DOHH2 (cell line): Measurements from ENCODE around the gene NAA38.

Experiments
- EZH2phosphoT487 ChIP-seq: fragments of 200-600 bp; sonication (generic); IDR thresholded peaks from 2 replicates; pipeline ENCODE4 v1.6.1; 2017; ENCODE audit warnings: borderline replicate concordance, mild to moderate bottlenecking, antibody characterized with exemption, low read length, moderate library complexity, mixed read lengths
- TF ChIP-seq, protein P1 (sequence below): fragments of 200-600 bp; sonication (generic); IDR thresholded peaks from one replicate; pipeline ENCODE4 v1.5.1; 2014; ENCODE audit warnings: antibody characterized with exemption, mild to moderate bottlenecking, low read depth, low read length; ENCODE audit not compliant: poor library complexity, severe bottlenecking

DNA sequence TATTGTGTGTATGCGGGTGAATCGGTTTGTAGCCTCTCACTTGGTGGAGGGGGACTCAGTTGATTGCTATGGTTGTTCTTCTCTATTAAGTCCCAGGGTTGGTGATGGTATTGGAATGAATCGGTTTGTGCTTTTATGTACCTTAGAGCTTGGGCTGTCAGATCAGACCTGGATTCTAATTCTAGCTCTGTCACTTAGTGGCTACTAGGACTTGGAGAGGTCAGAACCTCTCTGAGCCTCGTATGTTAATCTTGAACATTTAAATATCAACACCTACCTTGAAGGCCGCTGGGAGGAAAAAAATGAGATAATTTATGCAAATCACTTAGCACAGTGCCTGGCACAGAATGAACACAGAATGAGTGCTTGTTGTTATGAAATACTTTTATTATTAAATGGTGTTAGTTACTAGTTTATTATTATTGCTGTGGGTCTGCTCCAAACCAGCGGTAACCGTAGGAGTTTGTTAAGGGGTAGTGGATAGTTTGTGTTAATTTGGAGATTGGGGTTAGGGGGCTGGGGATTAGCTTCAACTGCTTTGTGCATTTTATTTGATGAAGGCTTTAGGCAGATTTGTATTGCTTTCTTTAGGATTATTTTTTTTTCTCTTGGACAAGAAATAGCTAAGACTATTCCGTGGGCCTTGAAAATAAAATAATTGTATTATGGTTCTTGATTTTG, 19.8 kb downstream of the NAA38 start:
- TF ChIP-seq, protein P1, sequence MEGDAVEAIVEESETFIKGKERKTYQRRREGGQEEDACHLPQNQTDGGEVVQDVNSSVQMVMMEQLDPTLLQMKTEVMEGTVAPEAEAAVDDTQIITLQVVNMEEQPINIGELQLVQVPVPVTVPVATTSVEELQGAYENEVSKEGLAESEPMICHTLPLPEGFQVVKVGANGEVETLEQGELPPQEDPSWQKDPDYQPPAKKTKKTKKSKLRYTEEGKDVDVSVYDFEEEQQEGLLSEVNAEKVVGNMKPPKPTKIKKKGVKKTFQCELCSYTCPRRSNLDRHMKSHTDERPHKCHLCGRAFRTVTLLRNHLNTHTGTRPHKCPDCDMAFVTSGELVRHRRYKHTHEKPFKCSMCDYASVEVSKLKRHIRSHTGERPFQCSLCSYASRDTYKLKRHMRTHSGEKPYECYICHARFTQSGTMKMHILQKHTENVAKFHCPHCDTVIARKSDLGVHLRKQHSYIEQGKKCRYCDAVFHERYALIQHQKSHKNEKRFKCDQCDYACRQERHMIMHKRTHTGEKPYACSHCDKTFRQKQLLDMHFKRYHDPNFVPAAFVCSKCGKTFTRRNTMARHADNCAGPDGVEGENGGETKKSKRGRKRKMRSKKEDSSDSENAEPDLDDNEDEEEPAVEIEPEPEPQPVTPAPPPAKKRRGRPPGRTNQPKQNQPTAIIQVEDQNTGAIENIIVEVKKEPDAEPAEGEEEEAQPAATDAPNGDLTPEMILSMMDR = no peak
- TF ChIP-seq EZH2phosphoT487 = no peak
